K562 (cell line): ENCODE results near the gene KLHL25. TPM values are rescaled to one million over a fixed set of nuclear protein-coding genes. Genes with fewer than 3 reads are reported as not detected.

Source experiments
- ATAC-seq: fragments of 200-7000 bp; cut with Tn5 transposase; 3 replicates; pipeline ENCODE4 v1.9.1; 2020; ENCODE audit warnings: moderate library complexity
- BruUV-seq: library from RNA; stranded (reverse); fragments of 400-500 nt; replicated peaks from 2 replicates; lab custom pipeline; 2021; lab: Mats Ljungman, UMichigan
- CTCF ChIA-PET: fragments of 300-600 bp; formaldehyde crosslinking; extraction: SDS; loops from one replicate; lab custom pipeline; 2021; ENCODE audit warnings: low intra/inter-chr PET ratio; lab: Yijun Ruan, JAX
- POLR2A ChIA-PET: fragments of 300-600, 350-650 bp; sonication (Branson Sonifier 250); formaldehyde crosslinking; extraction: SDS; loops from one replicate; lab custom pipeline; 2021; ENCODE audit warnings: antibody characterized with exemption, inconsistent platforms; lab: Yijun Ruan, JAX
- DNase-seq, 4 experiments: peaks; one replicate each; pipeline versions ENCODE4 v3.0.0 to v3.0.0-alpha.2; 2011 to 2018; ENCODE audit warnings: low spot score in 3 of 4, mixed read lengths in 3 of 4; ENCODE audit errors: extremely low read depth in 1 of 4
- FAIRE-seq: peaks from 2 replicates; lab custom pipeline; 2011; peaks lifted over from hg19 to GRCh38; lab: Jason Lieb, UNC
- H2AFZ ChIP-seq: 2 replicates; pipeline ENCODE4 v1.6.0; 2011; ENCODE audit warnings: low read depth, low read length, control low read depth, inconsistent platforms
- H3K27ac ChIP-seq: fragments of 200-600 bp; 3 replicates; pipeline ENCODE4 v1.8.0; 2011; ENCODE audit warnings: low read depth, mild to moderate bottlenecking, control low read depth, inconsistent platforms, low read length, moderate library complexity, mixed read lengths; ENCODE audit errors: extremely low read depth
- H3K27me3 ChIP-seq, 2 experiments: fragments of 300-600 bp in 1 of 2; 2 replicates in 1 of 2; 3 replicates in 1 of 2; pipeline versions ENCODE4 v1.6.0 to v1.8.0; 2011; ENCODE audit warnings: inconsistent platforms in 2 of 2, low read length in 2 of 2, mild to moderate bottlenecking in 1 of 2, mixed read lengths in 1 of 2, moderate library complexity in 1 of 2; ENCODE audit not compliant: control insufficient read depth in 2 of 2, insufficient read depth in 2 of 2
- H3K36me3 ChIP-seq: fragments of 300-600 bp; 3 replicates; pipeline ENCODE4 v1.8.0; 2011; ENCODE audit warnings: mild to moderate bottlenecking, low read length, inconsistent platforms; ENCODE audit not compliant: control insufficient read depth, insufficient read depth
- H3K4me1 ChIP-seq, 2 experiments: fragments of 200-600 bp in 1 of 2; replicated peaks in 1 of 2; 2 replicates in 1 of 2; 3 replicates in 1 of 2; pipeline versions ENCODE4 v1.5.1 to v1.8.0; 2011; ENCODE audit warnings: inconsistent platforms in 2 of 2, low read length in 2 of 2, mild to moderate bottlenecking in 1 of 2, mixed read lengths in 1 of 2, moderate library complexity in 1 of 2; ENCODE audit not compliant: control insufficient read depth in 2 of 2, insufficient read depth in 2 of 2
- H3K4me2 ChIP-seq: 2 replicates; pipeline ENCODE4 v1.6.1; 2011; ENCODE audit warnings: low read length, control low read depth, inconsistent platforms, mixed read lengths; ENCODE audit not compliant: insufficient read depth
- H3K4me3 ChIP-seq: fragments of 200-600 bp; sonication (generic), shearing (Covaris generic); 2 replicates; pipeline ENCODE4 v1.5.1; 2016; ENCODE audit warnings: control low read depth, inconsistent platforms
- H3K79me2 ChIP-seq: fragments of 200-600 bp; 3 replicates; pipeline ENCODE4 v1.8.0; 2011; ENCODE audit warnings: low read length, inconsistent platforms; ENCODE audit not compliant: control insufficient read depth, insufficient read depth
- H3K9ac ChIP-seq, 2 experiments: 2 replicates each; pipeline versions ENCODE4 v1.6.0 to v1.6.1; 2011; ENCODE audit warnings: low read depth in 2 of 2, low read length in 2 of 2, control low read depth in 1 of 2, inconsistent platforms in 1 of 2, mild to moderate bottlenecking in 1 of 2, mixed read lengths in 1 of 2; ENCODE audit not compliant: insufficient read depth in 1 of 2
- H3K9me1 ChIP-seq: one replicate; pipeline ENCODE4 v1.6.0; 2011; ENCODE audit warnings: inconsistent platforms, mild to moderate bottlenecking, low read length, moderate library complexity; ENCODE audit not compliant: control insufficient read depth, insufficient read depth
- H3K9me3 ChIP-seq: replicated peaks from 2 replicates; pipeline ENCODE4 v1.5.1; 2011; ENCODE audit warnings: low read depth, low read length, inconsistent platforms; ENCODE audit not compliant: control insufficient read depth, insufficient read depth
- H4K20me1 ChIP-seq: replicated peaks from 2 replicates; pipeline ENCODE4 v1.6.1; 2011; ENCODE audit warnings: low read length, inconsistent platforms, mixed read lengths; ENCODE audit not compliant: control insufficient read depth, insufficient read depth
- CBFA2T3 ChIP-seq: fragments of 450-650 bp; IDR thresholded peaks from 2 replicates; pipeline ENCODE4 v1.6.1; 2017
- ESRRA ChIP-seq: fragments of 450-650 bp; IDR thresholded peaks from 2 replicates; pipeline ENCODE4 v1.6.1; 2014; ENCODE audit warnings: low read depth, mild to moderate bottlenecking, moderate library complexity, borderline replicate concordance
- ETV1 ChIP-seq: fragments of 450-650 bp; conservative IDR thresholded peaks from 2 replicates; pipeline ENCODE4 v1.6.1; 2016; ENCODE audit warnings: missing genetic modification characterization, control low read depth, low read depth, missing compliant biosample characterization
- GABPB2 ChIP-seq: fragments of 250-450 bp; sonication (Bioruptor Pico); conservative IDR thresholded peaks from 2 replicates; pipeline ENCODE4 v1.5.1; 2021; ENCODE audit warnings: mild to moderate bottlenecking
- LARP7 ChIP-seq: fragments of 450-650 bp; IDR thresholded peaks from 2 replicates; pipeline ENCODE4 v1.6.1; 2016
- NONO ChIP-seq, 2 experiments: fragments of 200-400 bp in 1 of 2; fragments of 450-650 bp in 1 of 2; formaldehyde crosslinking in 1 of 2; IDR thresholded peaks; 2 replicates each; pipeline ENCODE4 v1.6.1; 2017; ENCODE audit warnings: low read depth in 2 of 2, mild to moderate bottlenecking in 2 of 2, moderate library complexity in 2 of 2, low read length in 1 of 2
- POLR2H ChIP-seq: IDR thresholded peaks from 2 replicates; pipeline ENCODE4 v1.6.1; 2016; ENCODE audit warnings: missing genetic modification characterization, low read depth, mild to moderate bottlenecking, control low read depth, missing compliant biosample characterization, moderate library complexity
- SETDB1 ChIP-seq: IDR thresholded peaks from one replicate; pipeline ENCODE4 v1.6.1; 2012; ENCODE audit warnings: low read length, control low read depth, inconsistent platforms
- SNIP1 ChIP-seq: fragments of 450-650 bp; IDR thresholded peaks from 2 replicates; pipeline ENCODE4 v1.7.1; 2017; ENCODE audit warnings: low read depth, mild to moderate bottlenecking
- TBP ChIP-seq: optimal IDR thresholded peaks from 2 replicates; pipeline ENCODE3; 2011; ENCODE audit warnings: low read depth, low read length, improper control_type of control experiment
- ZNF263 ChIP-seq: sonication (generic); formaldehyde crosslinking; IDR thresholded peaks from 2 replicates; pipeline ENCODE4 v1.8.0; 2022; ENCODE audit warnings: mild to moderate bottlenecking, missing genetic modification reagents, borderline replicate concordance
- ZNF551 ChIP-seq: fragments of 250-450 bp; sonication (Bioruptor Pico); IDR thresholded peaks from 2 replicates; pipeline ENCODE4 v1.5.0; 2021; ENCODE audit warnings: mild to moderate bottlenecking, moderate library complexity
- WGBS: fragments of 100-300 bp; shearing (Covaris generic); methylation state at CpG from one replicate; pipeline ENCODE4 v1.1.6; 2016; ENCODE audit warnings: low coverage, mixed read lengths; ENCODE audit not compliant: insufficient coverage; ENCODE audit errors: missing lambda C conversion rate; 5-methylcytosine and 5-hydroxymethylcytosine counted together
- in situ Hi-C: fragments of 300-500 bp; cut with MboI; formaldehyde crosslinking; loops from 4 replicates; pipeline ENCODE4 v1.15.0; 2018; ENCODE audit warnings: inconsistent platforms, mixed read lengths
- intact Hi-C: fragments of 100-400 bp; cut with micrococcal nuclease; formaldehyde crosslinking; loops from 2 replicates; pipeline ENCODE4 v1.14.2; 2022
- polyA plus RNA-seq, 8 experiments: library from polyadenylated mRNA; depleted of rRNA in 4 of 8; stranded (reverse) in 5 of 8; unstranded in 3 of 8; fragments of >200 nt; fragmentation: Nextera tagmentation in 2 of 8; fragmentation: Illumina TruSeq in 1 of 8; extraction: Ambion mirVana in 2 of 8; extraction: Trizol in 1 of 8; gene quantifications; 2 replicates each; pipeline versions ENCODE4 v1.2.1 to v1.2.3, GENCODE V29; 2011 to 2014; ENCODE audit warnings: inconsistent platforms in 1 of 8, missing spikeins in 1 of 8
- total RNA-seq, 7 experiments: library from RNA; depleted of rRNA in 6 of 7; stranded (reverse); fragments of >200 nt in 6 of 7; fragmentation: Illumina TruSeq in 2 of 7; extraction: Trizol in 2 of 7; gene quantifications; 2 replicates each; pipeline versions ENCODE4 v1.2.1 to v1.2.3, GENCODE V29; 2011 to 2021; ENCODE audit warnings: low replicate concordance in 1 of 7
- TF ChIP-seq, protein P1 (sequence below), 3 experiments: fragments of 200-800 bp in 1 of 3; sonication (Bioruptor generic) in 1 of 3; sonication (generic) in 1 of 3; formaldehyde crosslinking in 1 of 3; IDR thresholded peaks; 2 replicates each; pipeline versions ENCODE4 v1.6.1 to v1.8.0; 2016 to 2022; ENCODE audit warnings: mild to moderate bottlenecking in 2 of 3, missing compliant biosample characterization in 2 of 3, missing genetic modification characterization in 2 of 3, missing genetic modification reagents in 1 of 3
- TF ChIP-seq, protein P2 (sequence below): fragments of 450-650 bp; formaldehyde crosslinking; IDR thresholded peaks from 2 replicates; pipeline ENCODE4 v1.4.0; 2020; ENCODE audit warnings: mild to moderate bottlenecking, moderate library complexity

The KLHL25 gene
- total and polyA plus RNA-seq, 9 of the 15 experiments (the other 6 are each of a cell fraction or from before 2014, with no cell fraction given): 0.04 to 0.14 (median 0.10) TPM; not detected in 3

DNA sequence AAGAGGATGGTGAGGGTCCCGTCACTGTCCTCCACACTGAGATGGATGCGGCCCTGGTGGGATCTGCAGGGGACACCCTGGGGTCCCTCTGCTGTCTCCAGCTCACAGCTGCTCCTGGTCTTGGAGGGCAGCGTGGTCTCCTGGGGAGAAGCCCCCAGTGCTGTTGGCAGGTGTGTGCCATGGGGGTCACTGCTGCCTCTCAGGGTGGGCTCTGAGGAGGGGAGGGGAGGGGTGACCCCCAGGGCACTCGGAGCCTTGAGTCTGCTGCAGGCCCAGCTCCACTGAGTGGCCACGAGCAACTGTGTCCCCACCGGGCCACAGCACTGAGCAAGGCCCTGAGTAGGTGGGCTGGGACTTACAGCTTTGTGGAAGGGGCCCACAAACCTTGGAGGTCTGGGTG, 34.7 kb downstream of the KLHL25 start:
- H3K36me3 ChIP-seq: no peaks in the 10 kb centered on the region
- CTCF ChIA-PET: no interaction called here
- H2AFZ ChIP-seq: no peak overlapping the region
- DNase-seq: no peak
- in situ Hi-C loops: no loop called here
- H3K9ac ChIP-seq: no peak overlapping the region
- no peaks in the 10 kb centered on the region for H3K9me3 ChIP-seq
- H3K27me3 ChIP-seq: peaks cover 4 to 44% of the 10 kb centered on the region in 2 experiments; a peak in 3 of 5 replicates
- intact Hi-C loops: no loop called here
- H3K4me3 ChIP-seq: no peak overlapping the region
- no peaks in the 10 kb centered on the region for H3K4me1 ChIP-seq
- WGBS: 0% methylated on average over 3 of the region's 6 CpGs
- POLR2A ChIA-PET: no interaction called here
- BruUV-seq: no TSS peak
- ATAC-seq: no peak
- H3K4me2 ChIP-seq: no peak overlapping the region
- no peak overlapping the region for H3K27ac ChIP-seq
- no peak for FAIRE-seq
- no peaks in the 10 kb centered on the region; the same call in 1 of the 2 replicates for H4K20me1 ChIP-seq
- H3K79me2 ChIP-seq: no peaks in the 10 kb centered on the region
- peaks cover 3% of the 10 kb centered on the region for H3K9me1 ChIP-seq
- TF ChIP-seq GABPB2 (CRISPR knock-in tag): no peak
- TF ChIP-seq ESRRA: no peak

DNA sequence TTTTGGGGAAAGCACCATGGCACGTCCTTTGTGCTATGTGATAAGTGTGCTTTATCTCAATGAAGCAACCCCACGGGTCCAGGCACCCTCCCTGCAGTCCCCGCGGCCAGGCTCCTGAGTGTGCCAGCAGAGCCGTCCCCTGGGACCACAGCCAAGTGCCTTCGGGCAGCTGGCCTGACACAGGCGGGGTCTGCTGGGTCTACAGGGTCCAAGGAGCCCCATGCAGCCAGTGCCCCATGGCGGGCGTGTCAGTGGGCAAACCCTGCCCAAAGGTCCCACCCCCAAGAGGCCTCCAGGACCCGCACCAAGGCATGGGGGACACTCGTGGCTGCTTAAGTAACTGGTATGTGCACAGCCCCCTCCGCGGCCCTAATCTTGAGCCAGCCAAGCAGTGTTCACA, 35.3 kb downstream of the KLHL25 start:
- H3K4me1 ChIP-seq: no peaks in the 10 kb centered on the region
- peaks cover 4 to 39% of the 10 kb centered on the region in 2 experiments; a peak in 3 of 5 replicates for H3K27me3 ChIP-seq
- no TSS peak for BruUV-seq
- POLR2A ChIA-PET: no interaction called here
- H3K9me3 ChIP-seq: no peaks in the 10 kb centered on the region
- no peak for ATAC-seq
- H3K9ac ChIP-seq: no peak overlapping the region
- no peak overlapping the region for H2AFZ ChIP-seq
- under 1% methylated on average over 13 of the region's 13 CpGs for WGBS
- CTCF ChIA-PET: no interaction called here
- peaks cover 3% of the 10 kb centered on the region for H3K9me1 ChIP-seq
- no peak for DNase-seq
- H3K27ac ChIP-seq: no peak overlapping the region
- H3K36me3 ChIP-seq: no peaks in the 10 kb centered on the region
- H3K4me2 ChIP-seq: no peak overlapping the region
- no peak for FAIRE-seq
- H4K20me1 ChIP-seq: no peaks in the 10 kb centered on the region; the same call in 1 of the 2 replicates
- in situ Hi-C loops: no loop called here
- intact Hi-C loops: no loop called here
- no peak overlapping the region for H3K4me3 ChIP-seq
- no peaks in the 10 kb centered on the region for H3K79me2 ChIP-seq
- TF ChIP-seq SNIP1: no peak
- TF ChIP-seq, protein P1, sequence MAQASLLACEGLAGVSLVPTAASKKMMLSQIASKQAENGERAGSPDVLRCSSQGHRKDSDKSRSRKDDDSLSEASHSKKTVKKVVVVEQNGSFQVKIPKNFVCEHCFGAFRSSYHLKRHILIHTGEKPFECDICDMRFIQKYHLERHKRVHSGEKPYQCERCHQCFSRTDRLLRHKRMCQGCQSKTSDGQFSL (CRISPR knock-in tag; IDR thresholded peaks at IDR 0.05): no peak
- TF ChIP-seq, protein P1 (tag; IDR thresholded peaks at IDR 0.05): no peak
- no peak for TF ChIP-seq LARP7
- no peak for TF ChIP-seq NONO (IDR thresholded peaks at IDR 0.05; ENCODE audit: low read depth in 2 of 2, low read length in 1 of 2)
- TF ChIP-seq, protein P2, sequence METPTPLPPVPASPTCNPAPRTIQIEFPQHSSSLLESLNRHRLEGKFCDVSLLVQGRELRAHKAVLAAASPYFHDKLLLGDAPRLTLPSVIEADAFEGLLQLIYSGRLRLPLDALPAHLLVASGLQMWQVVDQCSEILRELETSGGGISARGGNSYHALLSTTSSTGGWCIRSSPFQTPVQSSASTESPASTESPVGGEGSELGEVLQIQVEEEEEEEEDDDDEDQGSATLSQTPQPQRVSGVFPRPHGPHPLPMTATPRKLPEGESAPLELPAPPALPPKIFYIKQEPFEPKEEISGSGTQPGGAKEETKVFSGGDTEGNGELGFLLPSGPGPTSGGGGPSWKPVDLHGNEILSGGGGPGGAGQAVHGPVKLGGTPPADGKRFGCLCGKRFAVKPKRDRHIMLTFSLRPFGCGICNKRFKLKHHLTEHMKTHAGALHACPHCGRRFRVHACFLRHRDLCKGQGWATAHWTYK (CRISPR knock-in tag): no peak
- TF ChIP-seq SETDB1: no peak
- TF ChIP-seq CBFA2T3: no peak
- no peak for TF ChIP-seq POLR2H (tag)
- TF ChIP-seq ETV1 (tag): no peak
- no peak for TF ChIP-seq ZNF551 (CRISPR knock-in tag)
- no peak for TF ChIP-seq ZNF263 (CRISPR knock-in tag)
- no peak for TF ChIP-seq TBP
